Keratinocyte (primary cell): Measurements from ENCODE around the gene OR5H14. TPM values are rescaled to one million over a fixed set of nuclear protein-coding genes. Genes with fewer than 3 reads are reported as not detected.

ENCODE experiments used
- DNase-seq: peaks from one replicate; pipeline ENCODE4 v3.0.0-alpha.2; 2011; ENCODE audit warnings: low read depth, missing footprints, low spot score
- FAIRE-seq: peaks from 2 replicates; lab custom pipeline; 2011; peaks lifted over from hg19 to GRCh38; lab: Jason Lieb, UNC
- H2AFZ ChIP-seq: 2 replicates; pipeline ENCODE4 v1.6.0; 2012; ENCODE audit warnings: low read length, control low read depth, inconsistent platforms; ENCODE audit not compliant: control insufficient read depth
- H3K27ac ChIP-seq: 2 replicates; pipeline ENCODE4 v1.5.1; 2011; ENCODE audit warnings: low read length; ENCODE audit not compliant: control insufficient read depth, insufficient read depth
- H3K27me3 ChIP-seq: 3 replicates; pipeline ENCODE4 v1.6.0; 2011; ENCODE audit warnings: low read length; ENCODE audit not compliant: control insufficient read depth, insufficient read depth; ENCODE audit errors: extremely low read depth
- H3K36me3 ChIP-seq, 2 experiments: 2 replicates in 1 of 2; 3 replicates in 1 of 2; pipeline ENCODE4 v1.5.1; 2011; ENCODE audit warnings: low read length in 2 of 2, mild to moderate bottlenecking in 1 of 2; ENCODE audit not compliant: control insufficient read depth in 2 of 2, insufficient read depth in 2 of 2; ENCODE audit errors: extremely low read depth in 1 of 2
- H3K4me1 ChIP-seq: 3 replicates; pipeline ENCODE4 v1.5.1; 2011; ENCODE audit warnings: low read length; ENCODE audit not compliant: control insufficient read depth, insufficient read depth; ENCODE audit errors: extremely low read depth
- H3K4me2 ChIP-seq: 3 replicates; pipeline ENCODE4 v1.6.0; 2011; ENCODE audit warnings: low read depth, low read length; ENCODE audit not compliant: control insufficient read depth, insufficient read depth; ENCODE audit errors: extremely low read depth
- H3K4me3 ChIP-seq, 3 experiments: fragments of 200-600 bp in 1 of 3; sonication (generic) in 1 of 3; 2 replicates in 2 of 3; 3 replicates in 1 of 3; pipeline ENCODE4 v1.5.1; 2011 to 2016; ENCODE audit warnings: low read length in 3 of 3, mild to moderate bottlenecking in 3 of 3, control low read depth in 2 of 3, inconsistent platforms in 1 of 3, low read depth in 1 of 3, mixed read lengths in 1 of 3, mixed run types in 1 of 3, moderate library complexity in 1 of 3; ENCODE audit not compliant: control insufficient read depth in 2 of 3, insufficient read depth in 2 of 3; ENCODE audit errors: extremely low read depth in 1 of 3
- H3K79me2 ChIP-seq: 2 replicates; pipeline ENCODE4 v1.6.0; 2012; ENCODE audit warnings: low read length; ENCODE audit not compliant: control insufficient read depth, insufficient read depth
- H3K9ac ChIP-seq: 3 replicates; pipeline ENCODE4 v1.6.0; 2011; ENCODE audit warnings: low read length; ENCODE audit not compliant: control insufficient read depth, insufficient read depth; ENCODE audit errors: extremely low read depth
- H3K9me1 ChIP-seq: 3 replicates; pipeline ENCODE4 v1.6.0; 2011; ENCODE audit warnings: low read length; ENCODE audit not compliant: control insufficient read depth, insufficient read depth; ENCODE audit errors: extremely low read depth
- H3K9me3 ChIP-seq: 2 replicates; pipeline ENCODE4 v1.5.1; 2012; ENCODE audit warnings: low read depth, low read length; ENCODE audit not compliant: control insufficient read depth
- H4K20me1 ChIP-seq: 3 replicates; pipeline ENCODE4 v1.6.0; 2011; ENCODE audit warnings: low read length; ENCODE audit not compliant: control insufficient read depth, insufficient read depth; ENCODE audit errors: extremely low read depth
- CTCF ChIP-seq, 3 experiments: IDR thresholded peaks in 1 of 3; conservative IDR thresholded peaks in 1 of 3; optimal IDR thresholded peaks in 1 of 3; 2 replicates in 2 of 3; 3 replicates in 1 of 3; pipeline versions ENCODE3 to v1.5.1; 2011; ENCODE audit warnings: low read length in 3 of 3, mild to moderate bottlenecking in 3 of 3, moderate library complexity in 2 of 3, control low read depth in 1 of 3, inconsistent platforms in 1 of 3; ENCODE audit not compliant: insufficient read depth in 2 of 3; ENCODE audit errors: extremely low read depth in 1 of 3
- EZH2 ChIP-seq: IDR thresholded peaks from one replicate; pipeline ENCODE4 v1.6.1; 2012; ENCODE audit warnings: inconsistent platforms, mild to moderate bottlenecking, low read length, moderate library complexity
- dilution Hi-C: fragments of 300-500 bp; cut with MboI; formaldehyde crosslinking; loops from one replicate; pipeline ENCODE4 v1.7.0; 2020; ENCODE audit warnings: low sequenced_read_pairs; ENCODE audit not compliant: extremely low pct_ligation_motif_present
- polyA plus RNA-seq, 5 experiments: library from polyadenylated mRNA; depleted of rRNA in 3 of 5; stranded (reverse) in 3 of 5; stranded (forward) in 1 of 5; unstranded in 1 of 5; fragments of >200 nt; gene quantifications; 1 replicate in 1 of 5; 2 replicates in 3 of 5; 3 replicates in 1 of 5; pipeline versions ENCODE4 v1.2.1 to v1.2.3, GENCODE V29; 2011 to 2012; ENCODE audit warnings: missing spikeins in 2 of 5, low read depth in 1 of 5, low replicate concordance in 1 of 5

Gene OR5H14
- polyA plus RNA-seq, 1 donor (not counting 4 experiments of a cell fraction or from before 2014, with no cell fraction given) = not detected

GRCh38 chr3:98182196-98182595 is 34.9 kb downstream of the OR5H14 start:
- no peaks in the 10 kb centered on the region for H3K9me1 ChIP-seq
- H3K9me3 ChIP-seq = no peaks in the 10 kb centered on the region
- H3K79me2 ChIP-seq = no peaks in the 10 kb centered on the region
- no peak overlapping the region for H3K9ac ChIP-seq
- no peak overlapping the region for H3K27ac ChIP-seq
- no peak overlapping the region for H2AFZ ChIP-seq
- no peaks in the 10 kb centered on the region for H3K36me3 ChIP-seq
- no peaks in the 10 kb centered on the region for H3K4me1 ChIP-seq
- TF ChIP-seq CTCF (optimal IDR thresholded peaks at IDR 0.05 in 1 of 3, IDR thresholded peaks at IDR 0.05 in 1 of 3, conservative IDR thresholded peaks at IDR 0.05 in 1 of 3; ENCODE audit: extremely low read depth in 1 of 3, insufficient read depth in 2 of 3, low read length in 3 of 3) (no peak), EZH2 (no peak)
- no peaks in the 10 kb centered on the region for H4K20me1 ChIP-seq
- H3K4me2 ChIP-seq = no peak overlapping the region
- H3K27me3 ChIP-seq = no peaks in the 10 kb centered on the region
- no peak overlapping the region for H3K4me3 ChIP-seq
- no peak for DNase-seq
- dilution Hi-C loops = no loop called here
- FAIRE-seq = no peak

GRCh38 chr3:98185180-98185579 is 37.9 kb downstream of the OR5H14 start:
- H3K9me1 ChIP-seq = no peaks in the 10 kb centered on the region
- no peak for FAIRE-seq
- DNase-seq = no peak
- no peaks in the 10 kb centered on the region for H3K27me3 ChIP-seq
- TF ChIP-seq EZH2 = no peak
- no peak for TF ChIP-seq CTCF (optimal IDR thresholded peaks at IDR 0.05 in 1 of 3, IDR thresholded peaks at IDR 0.05 in 1 of 3, conservative IDR thresholded peaks at IDR 0.05 in 1 of 3; ENCODE audit: extremely low read depth in 1 of 3, insufficient read depth in 2 of 3, low read length in 3 of 3)
- H3K4me1 ChIP-seq = no peaks in the 10 kb centered on the region
- no peaks in the 10 kb centered on the region for H3K79me2 ChIP-seq
- H3K4me3 ChIP-seq = no peak overlapping the region
- H3K9me3 ChIP-seq = no peaks in the 10 kb centered on the region
- no peaks in the 10 kb centered on the region for H4K20me1 ChIP-seq
- no peak overlapping the region for H3K4me2 ChIP-seq
- no peaks in the 10 kb centered on the region for H3K36me3 ChIP-seq
- no peak overlapping the region for H3K9ac ChIP-seq
- dilution Hi-C loops = no loop called here
- no peak overlapping the region for H3K27ac ChIP-seq
- no peak overlapping the region for H2AFZ ChIP-seq
